ENCODE measurements around the gene OR10Z1.

DNA sequence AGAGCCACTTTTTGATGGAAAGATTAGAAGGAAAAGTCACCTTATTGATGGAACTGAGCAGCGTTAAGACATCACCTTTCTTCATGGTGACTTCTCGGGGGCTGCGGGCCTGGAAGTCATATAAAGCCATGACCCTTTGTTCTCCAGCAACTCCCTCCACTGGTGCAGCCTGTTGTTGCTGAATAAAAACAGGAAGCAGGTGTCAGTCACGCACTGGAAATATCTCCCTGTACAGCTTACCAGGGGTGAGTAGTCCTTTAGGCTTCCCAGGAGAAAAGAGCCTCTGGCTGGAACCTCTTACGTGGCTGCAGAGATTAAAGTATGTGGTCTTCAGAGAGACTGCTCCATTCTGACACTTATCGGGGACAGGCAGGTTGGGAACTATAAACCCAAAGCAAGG is 49.5 kb downstream of the OR10Z1 start:
- TF ChIP-seq, protein P1, sequence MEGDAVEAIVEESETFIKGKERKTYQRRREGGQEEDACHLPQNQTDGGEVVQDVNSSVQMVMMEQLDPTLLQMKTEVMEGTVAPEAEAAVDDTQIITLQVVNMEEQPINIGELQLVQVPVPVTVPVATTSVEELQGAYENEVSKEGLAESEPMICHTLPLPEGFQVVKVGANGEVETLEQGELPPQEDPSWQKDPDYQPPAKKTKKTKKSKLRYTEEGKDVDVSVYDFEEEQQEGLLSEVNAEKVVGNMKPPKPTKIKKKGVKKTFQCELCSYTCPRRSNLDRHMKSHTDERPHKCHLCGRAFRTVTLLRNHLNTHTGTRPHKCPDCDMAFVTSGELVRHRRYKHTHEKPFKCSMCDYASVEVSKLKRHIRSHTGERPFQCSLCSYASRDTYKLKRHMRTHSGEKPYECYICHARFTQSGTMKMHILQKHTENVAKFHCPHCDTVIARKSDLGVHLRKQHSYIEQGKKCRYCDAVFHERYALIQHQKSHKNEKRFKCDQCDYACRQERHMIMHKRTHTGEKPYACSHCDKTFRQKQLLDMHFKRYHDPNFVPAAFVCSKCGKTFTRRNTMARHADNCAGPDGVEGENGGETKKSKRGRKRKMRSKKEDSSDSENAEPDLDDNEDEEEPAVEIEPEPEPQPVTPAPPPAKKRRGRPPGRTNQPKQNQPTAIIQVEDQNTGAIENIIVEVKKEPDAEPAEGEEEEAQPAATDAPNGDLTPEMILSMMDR (IDR thresholded peaks at IDR 0.05), result no peak
- TF ChIP-seq POLR2A (IDR thresholded peaks at IDR 0.05), result no peak

Data from thyroid gland (tissue), 4 donors.